Left lung (tissue), 10 donors: ENCODE measurements around the gene FKRP. TPM values are rescaled to one million over a fixed set of nuclear protein-coding genes. Genes with fewer than 3 reads are reported as not detected.
"Not testable (repeated sequence)": the region's sequence is repeated elsewhere in the genome, so short reads cannot be mapped to it uniquely, and the experiment has no call there.

ENCODE experiments used
- ATAC-seq: fragments of 200-7000 bp; cut with Tn5 transposase; one replicate; pipeline ENCODE4 v1.9.1; 2020; ENCODE audit warnings: moderate library complexity
- DNase-seq, 4 donors: peaks; one replicate each; pipeline ENCODE4 v3.0.0-alpha.2; 2013 to 2020
- H3K27ac ChIP-seq, 2 donors: fragments of 200-600 bp; sonication (generic) in 1 of 2; one replicate each; pipeline versions ENCODE4 v1.5.0 to v1.8.0; 2020 to 2021
- H3K27me3 ChIP-seq, 2 donors: fragments of 200-600 bp; sonication (generic) in 1 of 2; one replicate each; pipeline versions ENCODE4 v1.5.0 to v1.8.0; 2020 to 2021
- H3K36me3 ChIP-seq, 2 donors: fragments of 200-600 bp; sonication (generic) in 1 of 2; one replicate each; pipeline versions ENCODE4 v1.5.0 to v1.8.0; 2020 to 2021
- H3K4me1 ChIP-seq, 2 donors: fragments of 200-600 bp; one replicate each; pipeline ENCODE4 v1.8.0; 2021
- H3K4me3 ChIP-seq, 2 donors: fragments of 200-600 bp; sonication (generic) in 1 of 2; one replicate each; pipeline versions ENCODE4 v1.5.0 to v1.8.0; 2020 to 2021; ENCODE audit warnings: mild to moderate bottlenecking in 1 of 2
- H3K9me3 ChIP-seq, 2 donors: fragments of 200-600 bp; sonication (generic) in 1 of 2; one replicate each; pipeline versions ENCODE4 v1.5.0 to v1.8.0; 2020 to 2021
- CTCF ChIP-seq, 2 donors: fragments of 200-600 bp; sonication (generic) in 1 of 2; IDR thresholded peaks; one replicate each; pipeline versions ENCODE4 v1.5.0 to v1.8.0; 2021; ENCODE audit warnings: antibody characterized with exemption in 2 of 2
- intact Hi-C, 2 donors: fragments of 100-400 bp; cut with DNase I; formaldehyde crosslinking; loops; one replicate each; pipeline versions ENCODE4 v1.11.2 to v1.14.2; 2022
- polyA plus RNA-seq, 6 donors: library from polyadenylated mRNA; unstranded; fragments of 120-200 nt; gene quantifications; one replicate each; pipeline ENCODE4 v1.2.1, GENCODE V29; 2013; ENCODE audit not compliant: insufficient read length in 6 of 6
- total RNA-seq, 2 donors: library from RNA; stranded (reverse); fragmentation: NEBNext Ultra II Directional; extraction: Animal tissue kit (Norgen Biotek cat#: 25700); gene quantifications; one replicate each; pipeline ENCODE4 v1.2.1, GENCODE V29; 2021
- donor health status: DM: no; HTN: yes; CAD: no.
- donor health status: DM: no; HTN: no; CAD: no.

Gene FKRP
- total and polyA plus RNA-seq, 8 donors = 18.8 to 29.6 (median 23.2) TPM

GRCh38 chr19:46761418-46761831 is 15.6 kb downstream of the FKRP start:
- H3K4me1 ChIP-seq = peaks cover 0 to 19% of the 10 kb centered on the region in 2 donors
- intact Hi-C loops = no loop called here
- ATAC-seq (no peak), DNase-seq (peak in 1 of 4 donors; percentile 37)
- no peaks in the 10 kb centered on the region for H3K27me3 ChIP-seq
- peak overlapping the region in 1 of 2 donors; percentile 10 for H3K27ac ChIP-seq
- H3K4me3 ChIP-seq = no peak overlapping the region
- peaks cover 0 to 13% of the 10 kb centered on the region in 2 donors for H3K36me3 ChIP-seq
- H3K9me3 ChIP-seq = no peaks in the 10 kb centered on the region
- TF ChIP-seq CTCF (IDR thresholded peaks at IDR 0.05) = no peak

GRCh38 chr19:46762245-46762890 is 16.5 kb downstream of the FKRP start:
- Histone ChIP-seq H3K4me3 (no peak overlapping the region), H3K27ac (no peak overlapping the region), H3K9me3 (no peaks in the 10 kb centered on the region), H3K36me3 (peaks cover 0 to 6% of the 10 kb centered on the region in 2 donors), H3K4me1 (peaks cover 0 to 9% of the 10 kb centered on the region in 2 donors), H3K27me3 (no peaks in the 10 kb centered on the region)
- ATAC-seq = no peak
- no peak for DNase-seq
- intact Hi-C loops = no loop called here
- TF ChIP-seq CTCF (IDR thresholded peaks at IDR 0.05) = no peak

- Histone ChIP-seq H3K27ac (no peak overlapping the region), H3K9me3 (no peaks in the 10 kb centered on the region), H3K4me1 (no peaks in the 10 kb centered on the region), H3K36me3 (no peaks in the 10 kb centered on the region), H3K27me3 (no peaks in the 10 kb centered on the region), H3K4me3 (no peak overlapping the region)
- DNase-seq = peak in 1 of 4 donors; percentile 57
- ATAC-seq = peak; percentile 88
- intact Hi-C loops = no loop called here
- TF ChIP-seq CTCF (IDR thresholded peaks at IDR 0.05) = no peak
Observed at GRCh38 chr19:46764817-46765291, 19.0 kb downstream of the FKRP start.

GRCh38 chr19:46766569-46767317 is 20.9 kb downstream of the FKRP start:
- ATAC-seq (peak; percentile 56), DNase-seq (peak in 2 of 4 donors; percentile 60 to 82)
- H3K36me3 ChIP-seq = no peaks in the 10 kb centered on the region
- H3K4me3 ChIP-seq = no peak overlapping the region
- H3K27me3 ChIP-seq = no peaks in the 10 kb centered on the region
- intact Hi-C loops = no loop called here
- no peak overlapping the region for H3K27ac ChIP-seq
- TF ChIP-seq CTCF (IDR thresholded peaks at IDR 0.05) = peak; percentile 66 to 81
- no peaks in the 10 kb centered on the region for H3K9me3 ChIP-seq
- no peaks in the 10 kb centered on the region for H3K4me1 ChIP-seq

GRCh38 chr19:46768746-46769145 is 22.9 kb downstream of the FKRP start:
- H3K4me1 ChIP-seq, H3K27ac ChIP-seq, intact Hi-C loops, H3K36me3 ChIP-seq, H3K4me3 ChIP-seq, DNase-seq, ATAC-seq, H3K9me3 ChIP-seq, H3K27me3 ChIP-seq: not testable (repeated sequence)
